Right lobe of liver (tissue), 6 donors: ENCODE data around the gene LGI2. TPM values are rescaled to one million over a fixed set of nuclear protein-coding genes. Genes with fewer than 3 reads are reported as not detected.

ENCODE experiments used
- ATAC-seq, 4 donors: fragments of 200-7000 bp; cut with Tn5 transposase; one replicate each; pipeline ENCODE4 v1.9.1; 2020; ENCODE audit warnings: mild to moderate bottlenecking in 4 of 4, moderate library complexity in 4 of 4
- DNase-seq, 3 donors: peaks; one replicate each; pipeline ENCODE4 v3.0.0-alpha.2; 2020
- H3K27ac ChIP-seq, 3 donors: fragments of 200-600 bp; one replicate each; pipeline ENCODE4 v1.8.0; 2022
- H3K27me3 ChIP-seq, 2 donors: fragments of 200-600 bp; one replicate each; pipeline ENCODE4 v1.8.0; 2022
- H3K36me3 ChIP-seq, 4 donors: fragments of 200-600 bp; sonication (generic) in 1 of 4; one replicate each; pipeline versions ENCODE4 v1.5.1 to v1.8.0; 2017 to 2022; ENCODE audit warnings: control low read depth in 1 of 4
- H3K4me1 ChIP-seq, 4 donors: fragments of 200-600 bp; sonication (generic) in 1 of 4; one replicate each; pipeline versions ENCODE4 v1.5.1 to v1.8.0; 2017 to 2022; ENCODE audit warnings: control low read depth in 1 of 4
- H3K4me3 ChIP-seq, 3 donors: fragments of 200-600 bp; one replicate each; pipeline ENCODE4 v1.8.0; 2022
- H3K9me3 ChIP-seq, 4 donors: fragments of 200-600 bp; sonication (generic) in 1 of 4; one replicate each; pipeline versions ENCODE4 v1.5.1 to v1.8.0; 2017 to 2022; ENCODE audit warnings: control low read depth in 1 of 4
- POLR2A ChIP-seq: fragments of 450-650 bp; IDR thresholded peaks from one replicate; pipeline ENCODE4 v1.6.1; 2017; ENCODE audit warnings: antibody characterized with exemption, mild to moderate bottlenecking
- WGBS: methylation state at CpG from one replicate; pipeline ENCODE4 v1.1.6; 2018; ENCODE audit warnings: low coverage, low lambda C conversion rate; ENCODE audit not compliant: insufficient coverage; ENCODE audit errors: missing lambda C conversion rate; 5-methylcytosine and 5-hydroxymethylcytosine counted together
- intact Hi-C, 2 donors: fragments of 100-400 bp; cut with DNase I; formaldehyde crosslinking; loops; one replicate each; pipeline versions ENCODE4 v1.11.2 to v1.14.1; 2022
- total RNA-seq, 6 experiments: library from RNA; depleted of rRNA in 2 of 6; stranded (reverse); fragments of >200 nt in 2 of 6; fragmentation: NEBNext Ultra II Directional in 3 of 6; extraction: Animal tissue kit (Norgen Biotek cat#: 25700) in 3 of 6; gene quantifications; one replicate each; pipeline versions ENCODE4 v1.1.0 to v1.2.4, GENCODE V29; 2016 to 2023
- TF ChIP-seq, protein P1 (sequence below), 4 donors: fragments of 200-600 bp in 3 of 4; fragments of 450-650 bp in 1 of 4; IDR thresholded peaks; one replicate each; pipeline versions ENCODE4 v1.5.1 to v1.8.0; 2016 to 2022; ENCODE audit warnings: antibody characterized with exemption in 4 of 4, mild to moderate bottlenecking in 2 of 4
- donor health status: DM: no; HTN: yes; CAD: no.
- donor health status: DM: no; HTN: no; CAD: no.
- donor health status: DM: no; HTN: no; CAD: no.
- donor health status: DM: no; HTN: yes; CAD: no.
- donor health status: DM: no; HTN: yes; CAD: no.

LGI2 gene
- total RNA-seq, 6 experiments from 2014 or later: 0.05 to 0.38 (median 0.22) TPM; not detected in 2

DNA sequence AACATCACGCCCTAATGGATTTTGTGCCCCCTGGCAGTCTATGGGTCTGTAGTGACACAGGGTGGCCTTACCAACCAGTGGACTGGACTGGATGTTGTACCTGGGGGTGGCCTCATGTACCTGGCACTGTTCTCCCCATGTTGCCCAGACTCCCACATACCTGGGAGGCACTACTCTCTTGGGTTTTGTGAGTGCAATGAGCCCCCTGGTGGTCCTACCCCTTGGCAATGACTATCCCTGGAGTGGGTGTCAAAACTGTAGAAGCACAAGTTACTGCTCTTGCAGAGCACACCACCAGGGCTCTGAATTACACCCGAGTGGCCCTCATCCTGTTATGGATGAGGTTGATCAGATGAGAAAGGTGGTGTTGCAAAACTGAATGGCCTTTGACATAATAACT, 60.1 kb downstream of the LGI2 start:
- no peaks in the 10 kb centered on the region for H3K9me3 ChIP-seq

GRCh38 chr4:24970191-24970590, 60.6 kb downstream of the LGI2 start:
- no peak for ATAC-seq
- intact Hi-C loops: no loop called here
- Histone ChIP-seq H3K36me3 (no peaks in the 10 kb centered on the region), H3K27me3 (no peaks in the 10 kb centered on the region), H3K9me3 (no peaks in the 10 kb centered on the region), H3K27ac (no peak overlapping the region), H3K4me1 (no peaks in the 10 kb centered on the region), H3K4me3 (no peak overlapping the region)
- 72% methylated on average over 3 of the region's 5 CpGs for WGBS
- TF ChIP-seq, protein P1, sequence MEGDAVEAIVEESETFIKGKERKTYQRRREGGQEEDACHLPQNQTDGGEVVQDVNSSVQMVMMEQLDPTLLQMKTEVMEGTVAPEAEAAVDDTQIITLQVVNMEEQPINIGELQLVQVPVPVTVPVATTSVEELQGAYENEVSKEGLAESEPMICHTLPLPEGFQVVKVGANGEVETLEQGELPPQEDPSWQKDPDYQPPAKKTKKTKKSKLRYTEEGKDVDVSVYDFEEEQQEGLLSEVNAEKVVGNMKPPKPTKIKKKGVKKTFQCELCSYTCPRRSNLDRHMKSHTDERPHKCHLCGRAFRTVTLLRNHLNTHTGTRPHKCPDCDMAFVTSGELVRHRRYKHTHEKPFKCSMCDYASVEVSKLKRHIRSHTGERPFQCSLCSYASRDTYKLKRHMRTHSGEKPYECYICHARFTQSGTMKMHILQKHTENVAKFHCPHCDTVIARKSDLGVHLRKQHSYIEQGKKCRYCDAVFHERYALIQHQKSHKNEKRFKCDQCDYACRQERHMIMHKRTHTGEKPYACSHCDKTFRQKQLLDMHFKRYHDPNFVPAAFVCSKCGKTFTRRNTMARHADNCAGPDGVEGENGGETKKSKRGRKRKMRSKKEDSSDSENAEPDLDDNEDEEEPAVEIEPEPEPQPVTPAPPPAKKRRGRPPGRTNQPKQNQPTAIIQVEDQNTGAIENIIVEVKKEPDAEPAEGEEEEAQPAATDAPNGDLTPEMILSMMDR (IDR thresholded peaks at IDR 0.05): no peak
- no peak for TF ChIP-seq POLR2A
- no peak for DNase-seq

More for the DNA sequence above, 60.1 kb downstream of the LGI2 start:
- Histone ChIP-seq H3K4me1 (no peaks in the 10 kb centered on the region), H3K4me3 (no peak overlapping the region), H3K27ac (no peak overlapping the region), H3K27me3 (no peaks in the 10 kb centered on the region), H3K36me3 (no peaks in the 10 kb centered on the region)
- WGBS: 33% methylated on average over 1 of the region's 2 CpGs
- DNase-seq (no peak), ATAC-seq (no peak)
- no peak for TF ChIP-seq POLR2A
- TF ChIP-seq, protein P1 (IDR thresholded peaks at IDR 0.05): no peak
- intact Hi-C loops: no loop called here

DNA sequence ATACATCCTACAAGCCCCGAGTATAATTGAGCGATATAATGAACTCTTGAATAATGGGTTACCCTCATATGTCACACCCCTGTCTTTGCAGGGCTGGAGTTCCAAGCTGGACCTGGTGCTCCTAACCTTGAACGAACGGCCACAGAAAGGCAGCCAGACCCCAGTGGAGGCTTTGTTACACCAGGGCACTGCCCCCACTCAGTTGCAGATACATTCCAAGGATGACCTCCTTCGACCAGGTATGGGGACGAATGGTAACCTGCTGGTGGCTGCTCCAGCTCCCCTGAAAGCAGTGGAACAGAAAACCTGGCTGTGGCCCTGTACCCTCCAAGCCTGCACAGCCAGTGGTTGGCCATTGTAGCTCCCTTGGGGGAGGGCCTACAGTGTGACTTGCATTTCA, 61.3 kb downstream of the LGI2 start:
- H3K27me3 ChIP-seq: no peaks in the 10 kb centered on the region
- no peak for ATAC-seq
- H3K27ac ChIP-seq: no peak overlapping the region
- no CpG with 5 or more reads among the region's 6 CpGs for WGBS
- TF ChIP-seq POLR2A: no peak
- TF ChIP-seq, protein P1 (IDR thresholded peaks at IDR 0.05): no peak
- no peaks in the 10 kb centered on the region for H3K36me3 ChIP-seq
- intact Hi-C loops: no loop called here
- no peak for DNase-seq
- H3K4me3 ChIP-seq: no peak overlapping the region
- no peaks in the 10 kb centered on the region for H3K9me3 ChIP-seq
- no peaks in the 10 kb centered on the region for H3K4me1 ChIP-seq

DNA sequence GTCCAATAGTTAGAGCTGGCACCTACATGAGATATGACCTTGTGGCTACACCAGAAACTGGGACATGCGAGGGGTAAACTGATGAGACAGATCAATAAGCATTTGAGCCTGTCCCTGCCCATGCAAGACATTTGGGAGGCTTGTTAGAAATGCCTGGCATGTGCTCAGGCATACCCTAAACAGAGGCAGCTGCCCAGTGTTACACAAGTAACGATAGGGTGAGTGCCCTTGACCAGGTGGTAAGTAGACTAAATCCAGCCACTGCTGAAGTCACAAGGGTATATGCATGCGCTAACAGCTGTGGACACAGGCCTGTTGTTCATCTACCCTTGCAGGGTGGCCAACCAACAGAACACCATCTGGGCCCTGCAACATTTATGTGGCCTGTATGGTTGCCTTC, 61.8 kb downstream of the LGI2 start:
- Histone ChIP-seq H3K9me3 (no peaks in the 10 kb centered on the region), H3K27me3 (no peaks in the 10 kb centered on the region), H3K36me3 (no peaks in the 10 kb centered on the region), H3K4me1 (no peaks in the 10 kb centered on the region), H3K27ac (no peak overlapping the region), H3K4me3 (no peak overlapping the region)
- WGBS: no CpG with 5 or more reads among the region's 3 CpGs
- DNase-seq: no peak
- ATAC-seq: no peak
- no peak for TF ChIP-seq POLR2A
- TF ChIP-seq, protein P1 (IDR thresholded peaks at IDR 0.05): no peak
- intact Hi-C loops: no loop called here

- Histone ChIP-seq H3K4me1 (no peaks in the 10 kb centered on the region), H3K27ac (no peak overlapping the region), H3K27me3 (no peaks in the 10 kb centered on the region), H3K36me3 (no peaks in the 10 kb centered on the region), H3K4me3 (no peak overlapping the region), H3K9me3 (no peaks in the 10 kb centered on the region)
- TF ChIP-seq POLR2A: no peak
- TF ChIP-seq, protein P1 (IDR thresholded peaks at IDR 0.05): no peak
- intact Hi-C loops: no loop called here
- 100% methylated on average over 2 of the region's 6 CpGs for whole genome bisulfite sequencing
- ATAC-seq: no peak
- no peak for DNase-seq
These were observed 62.5 kb downstream of the LGI2 start for GRCh38 chr4:24968278-24968677.
